ENCODE results near the gene AREG.

The AREG gene

GRCh38 chr4:74490736-74491135, 45.8 kb downstream of the AREG start:
- DNase-seq (no peak), ATAC-seq (replicated peaks) (no peak)
- no peaks in the 10 kb centered on the region for H3K4me1 Mint-ChIP-seq
- H3K9me3 Mint-ChIP-seq = no peaks in the 10 kb centered on the region
- no peak overlapping the region for H3K4me3 Mint-ChIP-seq
- H3K27ac Mint-ChIP-seq = no peak overlapping the region
- H3K36me3 Mint-ChIP-seq = no peaks in the 10 kb centered on the region
- peaks cover 0 to 9% of the 10 kb centered on the region in 2 donors for H3K27me3 Mint-ChIP-seq

GRCh38 chr4:74499986-74500781, 55.2 kb downstream of the AREG start:
- ATAC-seq (replicated peaks) = peak; percentile 88 to 96
- peak; percentile 20 for DNase-seq

GRCh38 chr4:74501579-74501978, 56.6 kb downstream of the AREG start:
- H3K4me3 Mint-ChIP-seq = no peak overlapping the region
- H3K27ac Mint-ChIP-seq = no peak overlapping the region
- H3K9me3 Mint-ChIP-seq = peaks cover 0 to 6% of the 10 kb centered on the region in 2 donors
- H3K36me3 Mint-ChIP-seq = peaks cover 0 to 2% of the 10 kb centered on the region in 2 donors
- no peak for ATAC-seq (replicated peaks)
- peaks cover 9 to 11% of the 10 kb centered on the region in 2 donors for H3K4me1 Mint-ChIP-seq
- DNase-seq = no peak
- peaks cover 41 to 49% of the 10 kb centered on the region in 2 donors for H3K27me3 Mint-ChIP-seq

More at GRCh38 chr4:74499986-74500781, 55.2 kb downstream of the AREG start:
- H3K27ac Mint-ChIP-seq = no peak overlapping the region
- peaks cover 9 to 11% of the 10 kb centered on the region in 2 donors for H3K4me1 Mint-ChIP-seq
- H3K9me3 Mint-ChIP-seq = peaks cover 0 to 3% of the 10 kb centered on the region in 2 donors
- H3K27me3 Mint-ChIP-seq = peaks cover 33 to 50% of the 10 kb centered on the region in 2 donors
- H3K4me3 Mint-ChIP-seq = no peak overlapping the region
- H3K36me3 Mint-ChIP-seq = peaks cover 0 to 2% of the 10 kb centered on the region in 2 donors

- Mint-ChIP-seq H3K27me3 (peaks cover 32 to 40% of the 10 kb centered on the region in 2 donors), H3K4me1 (peaks cover 9 to 11% of the 10 kb centered on the region in 2 donors), H3K27ac (no peak overlapping the region), H3K4me3 (no peak overlapping the region), H3K9me3 (peaks cover 0 to 7% of the 10 kb centered on the region in 2 donors), H3K36me3 (peaks cover 0 to 2% of the 10 kb centered on the region in 2 donors)
- no peak for DNase-seq
- ATAC-seq (replicated peaks) = no peak
Observed at GRCh38 chr4:74503580-74503979, 58.6 kb downstream of the AREG start.

GRCh38 chr4:74504212-74504611, 59.3 kb downstream of the AREG start:
- no peak overlapping the region for H3K27ac Mint-ChIP-seq
- peaks cover 0 to 7% of the 10 kb centered on the region in 2 donors for H3K9me3 Mint-ChIP-seq
- no peak for ATAC-seq (replicated peaks)
- peaks cover 9 to 13% of the 10 kb centered on the region in 2 donors for H3K4me1 Mint-ChIP-seq
- no peak for DNase-seq
- H3K36me3 Mint-ChIP-seq = peaks cover 0 to 2% of the 10 kb centered on the region in 2 donors
- H3K4me3 Mint-ChIP-seq = no peak overlapping the region
- H3K27me3 Mint-ChIP-seq = peaks cover 27 to 33% of the 10 kb centered on the region in 2 donors
